Colon (tissue), 2 donors: Measurements from ENCODE around the gene YIF1B.
"Not testable (repeated sequence)": the region's sequence is repeated elsewhere in the genome, so short reads cannot be mapped to it uniquely, and the experiment has no call there.

Experiments used
- FAIRE-seq: peaks from 2 replicates; lab custom pipeline; 2012; peaks lifted over from hg19 to GRCh38; lab: Jason Lieb, UNC
- donor health status: control.
- donor health status: control.

The YIF1B gene, protein sequence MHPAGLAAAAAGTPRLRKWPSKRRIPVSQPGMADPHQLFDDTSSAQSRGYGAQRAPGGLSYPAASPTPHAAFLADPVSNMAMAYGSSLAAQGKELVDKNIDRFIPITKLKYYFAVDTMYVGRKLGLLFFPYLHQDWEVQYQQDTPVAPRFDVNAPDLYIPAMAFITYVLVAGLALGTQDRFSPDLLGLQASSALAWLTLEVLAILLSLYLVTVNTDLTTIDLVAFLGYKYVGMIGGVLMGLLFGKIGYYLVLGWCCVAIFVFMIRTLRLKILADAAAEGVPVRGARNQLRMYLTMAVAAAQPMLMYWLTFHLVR

DNA sequence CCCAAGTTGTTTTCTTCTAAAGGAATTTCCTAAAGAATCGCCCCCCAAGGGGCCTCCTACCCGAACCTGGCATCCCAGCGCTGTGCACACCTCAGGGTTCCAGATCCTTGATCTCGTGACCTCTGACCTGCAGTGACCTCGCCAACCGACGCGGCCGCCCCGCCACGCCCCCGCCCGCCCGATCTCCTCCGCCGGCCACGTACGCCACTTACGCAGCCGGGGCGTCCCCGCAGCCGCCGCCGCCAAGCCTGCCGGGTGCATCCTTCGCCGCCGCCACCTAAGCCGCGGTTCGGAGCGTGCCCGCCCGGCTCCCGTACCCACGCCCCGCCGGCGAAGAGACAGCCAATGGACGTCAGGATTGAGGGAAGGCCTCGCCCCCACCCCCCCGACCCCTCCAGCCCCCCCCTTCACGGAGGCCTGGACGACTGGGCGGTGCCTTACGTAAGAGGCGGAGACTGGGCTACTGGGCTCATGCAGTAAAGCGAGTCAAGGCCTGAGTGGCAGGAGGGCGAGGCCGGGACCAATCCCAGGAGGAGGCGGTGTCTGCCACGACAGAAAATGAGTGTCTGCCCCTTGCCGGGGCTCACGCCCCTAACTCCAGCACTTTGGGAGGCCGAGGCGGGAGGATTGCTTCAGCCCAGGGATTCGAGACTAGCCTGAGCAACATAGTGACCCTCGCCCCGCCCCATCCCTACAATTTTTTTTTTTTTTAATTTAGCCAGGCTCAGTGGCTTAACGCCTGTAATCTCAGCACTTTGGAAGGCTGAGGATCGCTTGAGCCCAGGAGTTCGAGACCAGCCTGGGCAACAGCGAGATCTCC, at the start of gene YIF1B:
Gene YIF1B, minus strand, starts transcription at position 291 of the 820 bp plus-strand sequence. Its CDS starts 30 bp downstream, at position 261.
- no peak for FAIRE-seq

DNA sequence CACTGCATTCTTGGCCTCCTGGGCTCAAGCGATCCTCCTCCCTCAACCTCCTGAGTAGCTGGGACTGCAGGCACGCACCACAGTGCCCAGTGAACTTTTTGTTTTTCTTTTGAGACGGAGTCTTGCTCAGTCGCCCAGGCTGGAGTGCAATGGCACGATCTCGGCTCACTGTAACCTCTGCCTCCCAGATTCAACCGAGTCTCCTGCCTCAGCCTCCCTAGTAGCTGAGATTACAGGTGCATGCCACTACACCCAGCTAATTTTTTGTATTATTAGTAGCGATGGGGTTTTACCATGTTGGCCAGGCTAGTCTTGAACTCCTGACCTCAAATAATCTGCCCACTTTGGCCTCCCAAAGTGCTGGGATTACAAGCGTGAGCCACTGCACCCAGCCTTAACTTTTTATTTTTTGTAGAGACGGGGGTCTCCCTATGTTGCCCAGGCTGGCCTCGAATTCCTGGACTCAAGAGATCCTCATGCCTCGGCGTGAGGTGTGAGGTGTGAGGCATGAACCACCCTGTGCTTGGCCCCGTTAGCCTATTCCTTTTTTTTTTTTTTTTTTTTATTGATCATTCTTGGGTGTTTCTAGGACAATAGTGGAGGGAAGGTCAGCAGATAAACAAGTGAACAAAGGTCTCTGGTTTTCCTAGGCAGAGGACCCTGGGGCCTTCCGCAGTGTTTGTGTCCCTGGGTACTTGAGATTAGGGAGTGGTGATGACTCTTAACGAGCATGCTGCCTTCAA, 47.4 kb upstream of the YIF1B start:
- not testable (repeated sequence) for FAIRE-seq

DNA sequence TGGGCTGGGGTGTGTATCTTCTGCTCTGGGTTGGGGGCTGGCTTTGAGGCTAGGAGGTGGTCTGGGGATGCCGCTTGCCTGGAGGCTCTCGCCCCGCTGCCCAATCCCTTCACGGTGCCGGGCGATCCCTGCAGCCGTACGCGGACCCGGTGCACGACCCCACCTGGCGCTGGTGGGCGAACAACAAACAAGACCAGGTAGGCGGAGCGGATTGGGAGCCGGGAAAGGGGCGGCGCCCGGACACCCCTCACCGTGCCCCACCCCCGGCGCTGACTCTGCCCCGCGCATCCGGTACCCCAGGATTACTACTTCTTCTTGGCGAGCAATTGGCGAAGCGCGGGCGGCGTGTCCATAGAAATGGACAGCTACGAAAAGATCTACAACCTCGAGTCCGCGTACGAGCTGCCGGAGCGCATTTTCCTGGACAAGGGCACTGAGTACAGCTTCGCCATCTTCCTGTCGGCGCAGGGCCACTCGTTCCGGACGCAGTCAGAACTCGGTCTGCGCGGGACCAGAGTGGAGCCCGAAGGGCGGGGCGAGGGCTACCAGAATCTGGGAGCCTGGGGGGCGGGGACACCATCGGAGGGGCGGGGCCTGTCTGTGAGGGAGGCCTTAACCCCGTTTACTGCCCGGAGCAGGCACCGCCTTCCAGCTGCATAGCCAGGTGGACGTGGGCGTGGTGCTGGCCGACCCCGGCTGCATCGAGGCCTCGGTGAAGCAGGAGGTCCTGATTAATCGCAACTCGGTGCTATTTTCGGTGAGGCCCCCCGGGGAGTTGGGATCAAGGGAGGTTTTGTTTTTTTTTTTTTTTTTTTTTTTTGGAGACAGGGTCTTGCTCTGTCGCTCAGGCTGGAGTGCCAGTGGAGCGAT, 46.6 kb upstream of the YIF1B start:
- no peak for FAIRE-seq

DNA sequence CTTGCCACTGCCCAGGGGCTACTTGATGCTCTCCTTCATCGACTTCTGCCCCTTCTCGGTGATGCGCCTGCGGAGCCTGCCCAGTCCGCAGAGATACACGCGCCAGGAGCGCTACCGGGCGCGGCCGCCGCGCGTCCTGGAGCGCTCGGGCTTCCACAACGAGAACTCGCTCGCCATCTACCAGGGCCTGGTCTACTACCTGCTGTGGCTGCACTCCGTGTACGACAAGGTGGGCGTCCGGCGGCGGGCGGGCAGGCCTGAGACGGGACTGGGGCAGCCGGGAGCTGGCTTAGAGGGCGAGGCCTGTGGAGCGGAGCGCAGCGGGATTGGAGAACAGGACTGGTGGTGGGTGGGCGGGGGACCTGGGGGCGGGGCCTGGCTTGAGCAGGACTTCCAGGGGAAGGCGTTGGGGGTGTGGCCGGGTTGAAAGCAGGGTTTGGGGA, 45.9 kb upstream of the YIF1B start:
- no peak for FAIRE-seq

DNA sequence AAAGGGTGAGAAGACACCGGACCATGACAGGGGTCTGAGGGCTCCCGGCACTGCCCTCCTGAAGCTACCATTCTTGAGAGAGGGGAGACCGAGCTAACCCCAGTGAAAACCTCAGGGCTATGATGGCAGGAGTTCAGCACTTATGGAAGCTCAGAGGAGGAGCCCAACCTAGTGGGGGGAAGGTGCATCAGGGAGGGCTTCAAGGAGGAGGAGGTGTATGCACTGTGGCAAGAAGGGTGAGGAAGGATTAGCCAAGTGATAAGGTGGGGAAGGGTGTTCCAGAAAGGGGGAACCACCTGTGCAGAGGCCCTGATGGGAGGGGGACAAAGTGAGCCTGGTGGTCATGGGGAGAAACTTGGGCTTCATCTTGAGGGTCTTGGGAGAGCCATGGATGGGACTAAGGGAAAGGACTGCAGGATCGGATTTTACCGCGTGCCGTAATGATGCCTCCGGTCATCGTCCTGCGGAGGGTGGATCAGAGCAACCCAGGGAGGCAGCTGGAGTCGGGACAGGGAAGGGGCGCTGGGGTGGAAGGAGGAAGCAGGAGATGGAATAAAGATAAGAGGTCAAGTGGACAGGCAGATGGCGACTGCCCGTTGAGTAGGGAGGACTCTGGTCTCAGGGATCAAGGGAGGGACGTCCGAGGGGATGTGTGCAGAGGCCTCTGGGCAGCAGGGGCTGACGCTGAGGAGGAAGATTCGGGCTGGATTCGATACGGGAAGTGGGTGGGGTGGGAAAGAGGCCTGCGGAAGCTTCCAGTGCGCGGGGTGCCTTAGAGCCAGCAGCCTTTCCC, 45.3 kb upstream of the YIF1B start:
- FAIRE-seq, result no peak

DNA sequence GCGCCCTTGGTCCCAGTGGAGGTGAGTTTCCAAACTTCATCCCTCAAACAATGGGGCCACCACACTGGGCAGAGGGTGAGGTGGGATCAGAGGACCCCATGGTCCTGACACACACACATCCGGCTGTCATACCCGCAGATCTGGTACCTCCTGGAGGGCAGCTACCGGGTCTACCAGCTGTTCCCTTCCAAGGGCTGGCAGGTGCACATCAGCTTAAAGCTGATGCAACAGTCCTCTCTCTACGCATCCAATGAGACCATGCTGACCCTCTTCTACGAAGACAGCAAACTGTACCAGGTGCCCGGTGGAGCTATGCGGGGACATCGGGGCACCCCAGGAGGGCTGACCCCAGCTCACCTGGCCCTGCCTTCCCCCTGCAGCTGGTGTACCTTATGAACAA, 44.6 kb upstream of the YIF1B start:
- no peak for FAIRE-seq

DNA sequence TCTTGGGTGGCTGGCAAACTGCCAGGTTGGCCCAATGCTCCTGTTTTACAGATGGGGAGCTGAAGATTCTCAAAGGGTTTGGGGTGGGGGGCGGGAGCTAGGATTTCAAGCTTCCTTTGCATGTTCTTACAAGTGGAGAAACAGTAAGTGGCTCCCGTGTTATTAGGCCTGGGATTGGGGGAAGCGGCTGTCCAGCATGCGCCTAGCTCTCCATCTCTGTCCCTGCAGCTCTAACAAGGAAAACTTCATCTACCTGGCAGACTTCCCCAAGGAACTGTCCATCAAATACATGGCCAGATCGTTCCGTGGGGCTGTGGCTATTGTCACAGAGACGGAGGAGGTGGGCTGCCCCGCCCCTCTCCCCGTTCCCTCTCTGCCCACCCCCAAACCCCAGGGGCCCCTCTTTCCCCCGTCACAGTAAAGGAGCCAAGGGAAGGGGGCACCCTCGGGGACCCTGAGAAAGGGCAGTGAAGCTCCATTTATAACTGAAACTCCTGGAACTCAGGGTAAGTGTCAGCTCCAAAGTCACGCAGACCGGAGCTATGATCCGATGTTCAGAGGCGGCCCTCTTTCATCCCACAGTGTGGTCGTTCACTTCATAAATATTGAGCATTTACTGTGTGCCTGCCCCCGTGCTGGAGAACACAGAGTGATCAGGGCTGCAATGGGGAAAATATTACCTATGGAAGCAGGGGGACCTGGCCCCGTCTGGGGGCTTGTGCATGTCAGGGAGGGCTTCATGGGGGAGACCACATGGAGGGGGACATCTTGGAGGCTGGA, 43.7 kb upstream of the YIF1B start:
- FAIRE-seq, result no peak

DNA sequence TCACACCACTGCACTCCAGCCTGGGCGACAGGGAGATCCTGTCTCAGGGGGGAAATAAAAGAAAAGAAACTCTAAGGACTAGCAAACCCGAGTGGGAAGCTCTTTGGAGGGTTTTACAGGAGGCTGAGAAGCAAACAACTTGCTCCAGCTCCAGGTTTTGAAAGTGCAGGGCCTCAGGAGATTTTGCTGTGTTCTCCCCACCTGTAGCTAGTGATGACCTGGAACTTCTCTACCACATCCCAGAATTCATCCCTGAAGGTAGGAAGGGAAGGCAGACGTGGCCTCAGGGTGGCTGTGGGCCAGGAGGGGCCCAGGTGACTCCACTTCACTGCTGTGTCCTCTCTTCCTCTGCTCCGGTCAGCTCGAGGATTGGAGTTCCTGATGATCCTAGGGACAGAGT, 42.3 kb upstream of the YIF1B start:
- no peak for FAIRE-seq

DNA sequence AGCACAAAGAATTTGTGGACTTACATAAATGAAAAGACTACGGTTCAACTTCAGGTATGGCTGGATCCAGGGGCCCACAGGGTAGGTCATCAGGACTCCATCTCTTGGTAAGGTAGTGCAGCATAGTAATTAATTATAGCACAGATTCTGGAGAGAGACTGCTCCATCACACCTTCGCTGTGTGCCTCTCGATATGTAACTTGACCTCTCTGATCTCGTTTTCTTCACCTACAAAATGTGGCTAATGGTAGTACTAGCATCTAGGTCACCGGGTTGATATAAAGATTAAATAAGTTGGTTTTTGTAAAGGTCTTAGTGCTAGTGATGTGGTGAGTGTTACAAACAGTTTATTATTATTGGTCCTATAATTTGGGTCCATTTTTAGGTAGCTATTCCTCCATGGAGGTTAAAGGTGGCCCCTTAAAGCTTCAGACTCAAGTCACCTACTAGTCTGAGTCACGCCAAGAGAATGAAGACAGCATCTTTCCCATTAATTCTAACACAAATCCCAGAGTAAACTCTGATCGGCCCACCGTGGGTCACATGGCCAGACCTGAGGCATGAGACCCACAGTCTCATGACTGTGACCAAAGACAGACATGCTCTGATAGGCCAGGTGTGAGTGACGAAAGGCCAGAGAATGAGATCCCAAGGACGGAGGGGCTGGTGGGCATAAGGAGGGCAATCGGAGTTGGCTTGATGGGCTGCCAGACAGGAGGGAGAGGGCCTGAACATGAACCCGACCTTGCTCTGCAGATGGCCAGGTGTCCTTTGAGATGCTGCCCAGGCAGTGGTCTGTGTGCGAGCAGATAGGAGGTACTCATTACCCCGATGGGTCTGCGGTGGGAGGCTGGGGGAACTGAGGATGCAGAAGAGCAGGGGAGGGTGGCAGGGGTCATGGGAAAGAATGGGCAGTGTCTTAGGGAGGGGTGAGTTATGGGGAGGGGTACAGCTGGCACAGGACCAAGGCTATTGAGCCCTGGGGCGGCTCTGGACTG, 40.3 kb upstream of the YIF1B start:
- FAIRE-seq, result no peak

DNA sequence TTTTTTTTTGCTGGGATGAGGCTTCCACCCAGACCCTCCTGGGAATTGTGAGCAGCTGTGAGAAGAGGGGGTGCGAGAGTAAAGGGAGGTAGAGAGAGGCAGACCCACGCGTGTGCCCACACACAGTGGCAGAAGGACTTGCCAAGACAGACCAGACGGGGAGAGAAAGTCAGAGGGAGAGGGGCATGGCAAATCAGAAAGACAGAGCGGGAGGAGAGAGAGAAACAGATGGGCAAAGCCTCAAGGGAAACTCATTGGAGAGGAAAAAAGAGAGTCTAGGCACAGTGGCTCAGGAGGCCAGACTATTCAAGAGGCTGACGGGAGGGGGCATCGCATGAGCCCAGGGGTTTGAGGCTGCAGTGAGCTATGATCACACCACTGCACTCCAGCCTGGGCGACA, 36.9 kb upstream of the YIF1B start:
- FAIRE-seq, result no peak

DNA sequence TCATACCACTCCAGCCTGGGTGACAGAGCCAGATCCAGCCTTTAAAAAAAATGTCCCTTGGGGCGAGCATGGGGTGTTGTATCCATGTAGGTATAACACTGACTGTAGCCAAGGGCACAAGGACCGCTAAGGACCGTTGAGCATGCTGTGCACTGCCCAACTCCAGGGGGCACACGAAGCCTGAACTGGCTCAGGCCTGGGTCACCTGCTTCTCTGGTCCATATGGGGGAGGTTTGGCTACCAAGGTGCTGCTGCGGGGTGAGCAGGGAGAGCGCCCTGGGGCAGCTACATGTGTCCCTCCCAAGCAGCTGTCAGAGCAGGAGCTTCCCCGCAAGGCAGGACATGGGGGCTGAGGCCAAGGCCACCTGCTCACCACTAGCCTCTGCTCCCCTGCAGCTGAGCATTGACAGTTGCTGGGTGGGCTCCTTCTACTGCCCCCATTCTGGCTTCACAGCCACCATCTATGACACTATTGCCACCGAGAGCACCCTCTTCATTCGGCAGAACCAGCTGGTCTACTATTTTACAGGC, 36.2 kb upstream of the YIF1B start:
- no peak for FAIRE-seq

DNA sequence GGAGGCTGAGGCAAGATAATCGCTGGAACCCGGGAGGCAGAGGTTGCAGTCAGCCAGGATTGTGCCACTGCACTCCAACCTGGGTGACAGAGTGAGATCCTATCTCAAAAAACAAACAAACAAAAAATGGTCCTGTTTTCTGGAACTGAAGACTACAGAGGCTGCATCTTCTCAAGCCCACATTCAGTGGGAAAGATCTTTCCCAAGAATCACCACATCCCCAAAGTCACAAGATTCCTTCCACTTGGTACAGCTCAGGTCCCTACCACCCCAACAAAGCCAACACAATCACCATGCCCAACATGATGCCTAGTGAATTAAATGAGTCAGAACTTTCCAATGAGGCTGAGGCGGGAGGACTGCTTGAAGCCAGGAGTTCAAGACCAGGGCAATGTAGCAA, 35.1 kb upstream of the YIF1B start:
- no peak for FAIRE-seq

DNA sequence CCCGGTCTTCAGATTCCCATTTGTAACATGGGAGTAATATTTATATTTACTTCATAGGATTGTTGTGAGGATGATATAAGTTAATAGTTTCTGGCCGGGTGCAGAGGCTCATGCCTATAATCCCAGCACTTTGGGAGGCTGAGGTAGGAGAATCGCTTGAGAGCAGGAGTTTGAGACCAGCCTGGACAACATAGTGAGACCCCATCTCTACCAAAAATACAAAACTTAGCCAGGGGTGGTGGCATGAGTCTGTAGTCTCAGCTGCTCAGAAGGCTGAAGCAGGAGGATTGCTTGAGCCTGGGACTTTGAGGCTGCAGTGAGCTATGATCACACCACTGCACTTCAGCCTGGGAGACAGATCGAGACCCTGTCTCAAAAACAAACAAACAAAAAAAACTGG, 31.1 kb upstream of the YIF1B start:
- no peak for FAIRE-seq

DNA sequence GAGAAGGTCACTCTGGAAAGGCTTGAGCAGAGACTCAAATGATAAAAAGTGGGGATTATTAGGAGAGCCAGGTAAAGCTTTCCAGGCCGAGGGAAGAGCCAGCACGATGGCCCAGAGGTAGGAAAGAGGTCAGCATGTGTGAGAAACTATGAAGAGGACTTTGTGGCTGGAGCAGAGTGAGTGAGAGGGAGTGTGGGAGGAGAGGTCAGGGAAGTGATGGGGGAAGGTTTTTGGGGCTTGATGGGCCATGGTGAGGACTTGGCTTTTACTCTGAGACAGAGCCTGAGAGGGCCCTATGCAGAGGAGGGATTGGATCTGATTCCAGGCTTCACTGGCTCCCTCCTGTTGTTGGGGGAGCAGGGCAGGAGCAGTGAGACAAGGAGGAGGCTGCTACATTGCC, 25.2 kb upstream of the YIF1B start:
- no peak for FAIRE-seq

DNA sequence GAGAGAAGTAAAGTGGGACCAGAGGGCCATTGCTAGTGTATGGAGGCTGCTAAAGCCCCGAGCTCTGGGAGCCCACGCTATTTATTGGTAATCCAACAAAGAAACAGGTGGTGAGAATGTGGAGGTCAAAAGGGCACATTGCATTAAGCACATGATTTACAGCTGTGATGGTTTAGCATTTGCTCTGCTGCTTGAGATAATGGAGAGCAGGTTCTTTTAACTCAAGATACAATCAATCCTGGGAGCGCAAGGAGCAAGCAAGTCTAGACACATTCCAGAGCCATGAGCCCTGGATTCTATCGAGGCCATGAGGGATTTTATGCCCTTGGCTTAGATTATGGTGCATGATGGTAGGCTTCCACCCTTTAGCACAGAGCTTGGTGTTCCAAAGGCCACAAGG, 23.3 kb upstream of the YIF1B start:
- FAIRE-seq, result not testable (repeated sequence)

DNA sequence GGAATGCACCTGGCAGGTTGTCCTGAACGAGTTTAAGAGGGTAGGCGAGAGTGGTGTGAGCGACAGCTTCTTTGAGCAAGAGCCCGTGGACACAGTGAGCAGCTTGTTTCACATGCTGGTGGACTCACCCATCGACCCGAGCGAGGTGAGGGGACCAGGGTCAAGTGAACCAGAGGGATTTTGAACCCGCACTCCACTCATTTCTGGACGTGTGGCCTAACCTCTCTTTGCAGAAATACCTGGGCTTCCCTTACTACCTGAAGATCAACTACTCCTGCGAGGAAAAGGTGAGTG, 21.6 kb upstream of the YIF1B start:
- no peak for FAIRE-seq

DNA sequence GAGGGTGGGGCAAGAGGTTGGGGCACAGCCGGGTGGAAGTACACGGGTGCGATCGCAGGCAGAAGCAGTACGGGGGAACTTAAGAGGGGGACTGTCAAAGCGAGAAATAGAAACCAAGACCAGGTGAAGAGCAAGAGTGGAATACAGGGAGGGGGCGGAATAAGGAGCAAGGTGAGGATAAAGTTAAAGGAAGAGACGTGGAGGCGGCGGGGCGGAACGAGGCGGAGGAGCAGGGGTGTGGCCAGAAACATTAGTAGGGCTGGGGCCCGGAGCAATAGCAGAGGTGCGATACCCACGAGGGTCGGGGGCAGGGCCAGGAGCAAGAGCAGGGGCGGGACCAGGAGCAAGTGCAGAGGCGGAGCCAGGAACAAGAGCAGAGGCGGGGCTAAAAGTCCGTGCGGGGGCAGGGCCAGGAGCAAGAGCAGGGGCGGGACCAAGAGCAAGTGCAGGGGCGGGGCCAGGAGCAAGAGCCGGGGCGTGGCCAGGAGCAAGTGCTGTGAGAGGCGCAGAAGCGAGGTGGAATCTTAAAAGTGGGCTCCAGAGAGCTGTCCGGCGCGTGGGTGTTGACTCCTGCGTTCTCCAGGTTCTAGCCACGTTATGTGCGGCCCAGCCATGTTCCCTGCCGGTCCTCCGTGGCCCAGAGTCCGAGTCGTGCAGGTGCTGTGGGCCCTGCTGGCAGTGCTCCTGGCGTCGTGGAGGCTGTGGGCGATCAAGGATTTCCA, 21.1 kb upstream of the YIF1B start:
- FAIRE-seq, result peak; percentile 55

DNA sequence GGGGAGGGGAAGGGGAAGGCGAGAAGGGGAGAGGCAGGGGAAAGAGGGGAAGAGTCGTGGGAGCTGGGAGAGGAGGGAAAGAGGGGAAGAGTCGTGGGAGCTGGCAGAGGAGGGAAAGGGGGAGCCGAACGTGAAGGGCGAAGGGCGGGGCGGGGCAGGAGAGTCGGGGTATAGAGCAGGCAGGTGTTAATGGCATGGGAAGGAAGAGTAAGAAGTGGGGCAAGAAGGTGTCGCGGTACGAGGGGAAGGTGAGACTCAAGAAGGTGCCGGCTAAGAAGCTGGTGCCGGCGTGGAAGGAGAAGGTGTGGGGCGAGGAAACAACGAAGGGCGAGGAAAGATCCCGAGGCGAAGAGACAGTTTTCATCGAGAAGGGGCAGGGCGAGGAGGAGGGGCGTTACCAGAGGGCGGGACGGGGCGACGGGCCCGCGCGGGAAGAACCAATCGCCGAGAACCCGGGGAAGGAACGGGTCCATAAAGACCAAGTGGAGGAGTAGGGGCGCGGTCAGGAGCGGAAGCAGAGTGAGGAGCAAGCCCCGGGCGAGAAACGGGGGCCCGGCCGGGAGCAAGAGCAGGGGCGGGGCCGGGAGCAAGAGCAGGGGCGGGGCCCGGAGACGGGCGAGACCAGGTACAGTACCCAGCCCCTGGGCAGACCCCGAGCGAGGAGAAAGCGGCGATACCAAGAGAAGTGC, 20.3 kb upstream of the YIF1B start:
- peak; percentile 38 for FAIRE-seq
